A204.1 (cell line): ENCODE results near the gene AEBP1.

ENCODE experiments used
- FAIRE-seq: peaks from 2 replicates; lab custom pipeline; 2012; peaks lifted over from hg19 to GRCh38; lab: Jason Lieb, UNC

Gene AEBP1

GRCh38 chr7:44106311-44107065 is 2.3 kb downstream of the AEBP1 start:
- FAIRE-seq: no peak

- no peak for FAIRE-seq
Observed at GRCh38 chr7:44107116-44107960, 3.2 kb downstream of the AEBP1 start.

- no peak for FAIRE-seq
Observed at GRCh38 chr7:44107961-44108767, 4.0 kb downstream of the AEBP1 start.

GRCh38 chr7:44108768-44109750 is 4.9 kb downstream of the AEBP1 start:
- FAIRE-seq: no peak

- FAIRE-seq: no peak
Observed at GRCh38 chr7:44109991-44110390, 5.8 kb downstream of the AEBP1 start.

- FAIRE-seq: no peak
Observed at GRCh38 chr7:44110719-44111635, 6.8 kb downstream of the AEBP1 start.

GRCh38 chr7:44111761-44112160 is 7.6 kb downstream of the AEBP1 start:
- FAIRE-seq: no peak

- FAIRE-seq: no peak
Observed at GRCh38 chr7:44112231-44112996, 8.3 kb downstream of the AEBP1 start.

GRCh38 chr7:44112997-44113763 is 9.0 kb downstream of the AEBP1 start:
- no peak for FAIRE-seq

GRCh38 chr7:44113764-44114354 is 9.7 kb downstream of the AEBP1 start:
- FAIRE-seq: no peak

- FAIRE-seq: no peak
Observed at GRCh38 chr7:44114586-44115310, 10.6 kb downstream of the AEBP1 start.

GRCh38 chr7:44116087-44116788 is 12.1 kb downstream of the AEBP1 start:
- FAIRE-seq: no peak

- no peak for FAIRE-seq
Observed at GRCh38 chr7:44116789-44117666, 12.9 kb downstream of the AEBP1 start.

- no peak for FAIRE-seq
Observed at GRCh38 chr7:44117801-44118429, 13.8 kb downstream of the AEBP1 start.

- no peak for FAIRE-seq
Observed at GRCh38 chr7:44119829-44120380, 15.8 kb downstream of the AEBP1 start.
